Upper lobe of right lung (tissue), 1 donor: ENCODE results near the gene PRUNE1. TPM values are rescaled to one million over a fixed set of nuclear protein-coding genes. Genes with fewer than 3 reads are reported as not detected.

Source experiments
- ATAC-seq: fragments of 200-7000 bp; cut with Tn5 transposase; one replicate; pipeline ENCODE4 v1.9.1; 2020; ENCODE audit warnings: mild to moderate bottlenecking, moderate library complexity
- DNase-seq: peaks from one replicate; pipeline ENCODE4 v3.0.0-alpha.2; 2020
- H3K27ac ChIP-seq: fragments of 200-600 bp; one replicate; pipeline ENCODE4 v1.8.0; 2022
- H3K27me3 ChIP-seq: fragments of 200-600 bp; one replicate; pipeline ENCODE4 v1.8.0; 2022; ENCODE audit warnings: mild to moderate bottlenecking
- H3K36me3 ChIP-seq: fragments of 200-600 bp; one replicate; pipeline ENCODE4 v1.8.0; 2022
- H3K4me1 ChIP-seq: fragments of 200-600 bp; one replicate; pipeline ENCODE4 v1.8.0; 2022
- H3K4me3 ChIP-seq: fragments of 200-600 bp; one replicate; pipeline ENCODE4 v1.8.0; 2022; ENCODE audit warnings: mild to moderate bottlenecking
- H3K9me3 ChIP-seq: fragments of 200-600 bp; one replicate; pipeline ENCODE4 v1.8.0; 2022
- intact Hi-C: fragments of 100-400 bp; cut with DNase I; formaldehyde crosslinking; loops from one replicate; pipeline ENCODE4 v1.11.0; 2022
- total RNA-seq: library from RNA; stranded (reverse); fragmentation: NEBNext Ultra II Directional; extraction: Animal tissue kit (Norgen Biotek cat#: 25700); gene quantifications from one replicate; pipeline ENCODE4 v1.2.1, GENCODE V29; 2021
- TF ChIP-seq, protein P1 (sequence below): fragments of 200-600 bp; IDR thresholded peaks from one replicate; pipeline ENCODE4 v1.8.0; 2022; ENCODE audit warnings: antibody characterized with exemption
- donor health status: DM: no; HTN: yes; CAD: no; lungs with severe emphysema.

PRUNE1 gene
- total RNA-seq, 1 donor from 2014 or later: 18.3 TPM

DNA sequence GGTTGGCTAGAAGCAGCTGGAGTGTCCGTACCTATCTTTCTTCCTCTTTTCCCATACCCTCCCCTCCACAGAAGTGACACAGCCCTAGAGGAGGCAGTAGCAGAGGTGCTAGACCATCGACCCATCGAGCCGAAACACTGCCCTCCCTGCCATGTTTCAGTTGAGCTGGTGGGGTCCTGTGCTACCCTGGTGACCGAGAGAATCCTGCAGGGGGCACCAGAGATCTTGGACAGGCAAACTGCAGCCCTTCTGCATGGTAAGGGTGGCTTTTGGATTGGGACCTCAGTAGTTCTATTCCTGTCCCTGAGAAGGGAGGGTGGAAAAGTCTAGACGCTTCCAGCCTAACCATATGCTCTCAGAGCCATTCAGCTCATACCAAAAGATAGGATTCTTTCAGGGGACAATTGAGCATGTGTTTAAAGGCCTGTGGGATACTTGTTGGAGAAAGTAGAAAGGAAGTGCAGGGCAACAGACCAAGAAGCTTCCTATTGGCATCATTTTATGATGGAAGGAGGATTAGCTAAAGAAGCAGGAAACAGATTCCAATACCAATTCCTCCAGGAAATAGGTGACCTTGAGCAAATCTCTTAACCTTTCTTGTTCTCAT is 16.4 kb downstream of the PRUNE1 start:
- H3K9me3 ChIP-seq: no peaks in the 10 kb centered on the region
- peaks cover 46% of the 10 kb centered on the region for H3K36me3 ChIP-seq
- DNase-seq (peak; percentile 82), ATAC-seq (peak; percentile 99)
- H3K4me3 ChIP-seq: no peak overlapping the region
- no peaks in the 10 kb centered on the region for H3K27me3 ChIP-seq
- no peaks in the 10 kb centered on the region for H3K4me1 ChIP-seq
- intact Hi-C loops: no loop called here
- no peak overlapping the region for H3K27ac ChIP-seq
- TF ChIP-seq, protein P1, sequence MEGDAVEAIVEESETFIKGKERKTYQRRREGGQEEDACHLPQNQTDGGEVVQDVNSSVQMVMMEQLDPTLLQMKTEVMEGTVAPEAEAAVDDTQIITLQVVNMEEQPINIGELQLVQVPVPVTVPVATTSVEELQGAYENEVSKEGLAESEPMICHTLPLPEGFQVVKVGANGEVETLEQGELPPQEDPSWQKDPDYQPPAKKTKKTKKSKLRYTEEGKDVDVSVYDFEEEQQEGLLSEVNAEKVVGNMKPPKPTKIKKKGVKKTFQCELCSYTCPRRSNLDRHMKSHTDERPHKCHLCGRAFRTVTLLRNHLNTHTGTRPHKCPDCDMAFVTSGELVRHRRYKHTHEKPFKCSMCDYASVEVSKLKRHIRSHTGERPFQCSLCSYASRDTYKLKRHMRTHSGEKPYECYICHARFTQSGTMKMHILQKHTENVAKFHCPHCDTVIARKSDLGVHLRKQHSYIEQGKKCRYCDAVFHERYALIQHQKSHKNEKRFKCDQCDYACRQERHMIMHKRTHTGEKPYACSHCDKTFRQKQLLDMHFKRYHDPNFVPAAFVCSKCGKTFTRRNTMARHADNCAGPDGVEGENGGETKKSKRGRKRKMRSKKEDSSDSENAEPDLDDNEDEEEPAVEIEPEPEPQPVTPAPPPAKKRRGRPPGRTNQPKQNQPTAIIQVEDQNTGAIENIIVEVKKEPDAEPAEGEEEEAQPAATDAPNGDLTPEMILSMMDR: peak; percentile 78

DNA sequence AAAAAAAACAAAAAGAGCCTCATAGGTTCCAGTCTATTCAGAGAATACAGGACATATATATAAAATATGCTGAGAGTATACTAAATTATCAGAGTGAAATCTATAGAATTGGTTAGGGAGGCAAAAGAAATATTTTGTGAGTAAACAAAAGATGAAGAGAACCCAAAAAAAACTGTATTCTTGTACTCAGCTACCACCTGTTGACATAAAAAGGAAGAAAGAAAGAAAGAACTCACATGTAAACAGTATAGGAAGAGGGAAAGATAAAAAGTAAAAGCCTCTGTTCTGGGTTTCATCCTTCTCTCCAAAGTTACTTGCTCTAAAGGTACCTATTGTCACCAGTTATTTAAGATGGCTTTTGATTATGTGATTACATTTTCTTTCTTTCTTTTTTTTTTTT is 18.2 kb downstream of the PRUNE1 start:
- TF ChIP-seq, protein P1: no peak
- DNase-seq (no peak), ATAC-seq (no peak)
- Histone ChIP-seq H3K27ac (no peak overlapping the region), H3K9me3 (no peaks in the 10 kb centered on the region), H3K4me1 (no peaks in the 10 kb centered on the region), H3K27me3 (no peaks in the 10 kb centered on the region), H3K4me3 (no peak overlapping the region), H3K36me3 (peaks cover 62% of the 10 kb centered on the region)
- intact Hi-C loops: no loop called here

DNA sequence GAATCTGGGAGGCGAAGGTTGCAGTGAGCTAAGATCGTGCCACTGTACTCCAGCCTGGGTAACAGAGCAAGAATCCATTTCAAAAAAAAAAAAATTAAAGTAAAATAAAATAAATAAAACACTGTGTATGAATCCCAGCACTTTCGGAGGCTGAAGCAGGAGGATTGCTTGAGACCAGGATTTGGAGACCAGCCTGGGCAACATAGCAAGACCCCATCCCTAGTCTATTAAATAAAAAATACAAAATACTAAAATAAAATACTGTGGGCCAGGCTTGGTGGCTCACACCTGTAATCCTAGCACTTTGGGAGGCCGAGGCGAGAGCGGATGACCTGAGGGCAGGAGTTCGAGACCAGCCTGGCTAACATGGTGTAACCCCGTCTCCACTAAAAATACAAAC is 23.9 kb downstream of the PRUNE1 start:
- Histone ChIP-seq H3K27ac (no peak overlapping the region), H3K9me3 (no peaks in the 10 kb centered on the region), H3K4me3 (no peak overlapping the region), H3K36me3 (peaks cover 75% of the 10 kb centered on the region), H3K27me3 (no peaks in the 10 kb centered on the region), H3K4me1 (no peaks in the 10 kb centered on the region)
- TF ChIP-seq, protein P1: no peak
- no peak for ATAC-seq
- intact Hi-C loops: no loop called here
- no peak for DNase-seq

DNA sequence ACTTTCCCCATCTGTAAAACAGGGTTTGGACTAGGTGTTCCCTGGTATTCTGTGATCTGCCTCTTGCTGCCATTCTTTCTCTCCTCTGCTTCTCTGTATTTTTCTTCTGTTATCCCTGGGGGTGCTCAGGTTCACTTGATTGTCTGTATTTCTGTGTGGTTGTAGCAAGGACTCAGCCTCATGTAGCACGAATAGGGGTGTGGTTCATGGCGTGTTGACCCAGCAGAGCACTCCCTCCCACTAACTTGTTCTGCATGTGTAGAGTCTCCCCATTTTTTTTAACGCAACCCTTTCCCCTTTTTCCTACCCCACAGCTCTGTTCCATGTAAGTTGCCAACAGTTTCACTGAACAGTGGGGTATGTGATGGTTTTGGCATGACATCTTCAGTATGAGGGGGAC is 26.9 kb downstream of the PRUNE1 start:
- H3K9me3 ChIP-seq: no peaks in the 10 kb centered on the region
- no peaks in the 10 kb centered on the region for H3K4me1 ChIP-seq
- TF ChIP-seq, protein P1: no peak
- no peaks in the 10 kb centered on the region for H3K27me3 ChIP-seq
- intact Hi-C loops: no loop called here
- no peak overlapping the region for H3K4me3 ChIP-seq
- peaks cover 46% of the 10 kb centered on the region for H3K36me3 ChIP-seq
- DNase-seq (no peak), ATAC-seq (no peak)
- no peak overlapping the region for H3K27ac ChIP-seq

DNA sequence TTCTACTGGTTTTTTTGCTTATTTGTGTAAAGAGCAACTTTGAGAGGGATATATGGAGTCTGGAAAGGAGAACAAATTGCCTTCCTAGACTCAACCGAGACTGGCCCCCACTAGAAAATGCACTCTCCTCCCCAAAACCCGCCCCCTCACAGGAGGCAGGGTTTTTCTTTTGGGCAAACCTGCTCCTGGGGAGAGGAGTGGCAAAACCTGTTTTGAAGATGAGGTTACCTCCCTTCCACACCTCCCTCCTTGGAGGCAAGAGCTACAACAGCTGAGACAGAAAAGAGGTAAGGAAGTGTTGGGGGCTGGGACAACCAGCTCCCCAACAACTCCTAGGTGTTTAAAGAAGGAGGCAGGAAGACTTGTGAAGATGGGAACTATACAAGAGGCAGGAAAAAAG is 28.1 kb downstream of the PRUNE1 start, which contains the start of gene BNIPL:
BNIPL (plus strand) TSS at position 231 of the 400 bp plus-strand sequence; CDS start at position 371, 140 bp downstream.
- H3K4me1 ChIP-seq: no peaks in the 10 kb centered on the region
- DNase-seq: no peak
- intact Hi-C loops: no loop called here
- TF ChIP-seq, protein P1: no peak
- H3K27me3 ChIP-seq: no peaks in the 10 kb centered on the region
- peak; percentile 88 for ATAC-seq
- H3K36me3 ChIP-seq: peaks cover 35% of the 10 kb centered on the region
- H3K4me3 ChIP-seq: no peak within 1 kb of the TSS
- H3K9me3 ChIP-seq: no peaks in the 10 kb centered on the region
- H3K27ac ChIP-seq: peak within 1 kb of the TSS; percentile 42

DNA sequence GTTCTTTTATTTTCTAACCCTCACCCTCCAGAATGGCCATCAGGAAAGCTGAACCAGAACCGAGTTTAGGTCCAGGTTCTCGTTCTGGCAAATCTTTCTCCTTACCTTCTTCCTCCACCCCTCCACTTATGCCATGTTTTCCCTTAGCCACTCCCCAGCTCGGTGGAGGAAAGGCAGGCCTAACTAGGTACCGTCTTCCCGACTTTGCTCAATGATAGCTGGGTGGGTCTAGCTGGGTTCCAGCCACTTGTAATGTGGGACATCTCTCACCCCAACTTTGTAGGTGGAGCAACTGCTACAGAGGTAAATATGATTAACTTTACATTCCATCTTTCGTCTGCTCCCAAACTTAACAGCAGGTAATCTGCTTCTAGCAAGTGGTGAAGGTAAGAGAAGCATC is 28.8 kb downstream of the PRUNE1 start:
- no peaks in the 10 kb centered on the region for H3K9me3 ChIP-seq
- intact Hi-C loops: no loop called here

More for the DNA sequence above, 28.8 kb downstream of the PRUNE1 start:
- ATAC-seq (no peak), DNase-seq (no peak)
- H3K27ac ChIP-seq: peak overlapping the region; percentile 42
- peaks cover 29% of the 10 kb centered on the region for H3K36me3 ChIP-seq
- H3K4me3 ChIP-seq: no peak overlapping the region
- no peaks in the 10 kb centered on the region for H3K27me3 ChIP-seq
- TF ChIP-seq, protein P1: no peak
- H3K4me1 ChIP-seq: no peaks in the 10 kb centered on the region
